Measurements from ENCODE around the gene CNGB1.

Gene CNGB1

GRCh38 chr16:57970319-57970718 lies 609 bp downstream of the CNGB1 start:
- DNase-seq, result no peak

GRCh38 chr16:57969451-57970123 lies 1.3 kb downstream of the CNGB1 start:
- no peak for DNase-seq

DNA sequence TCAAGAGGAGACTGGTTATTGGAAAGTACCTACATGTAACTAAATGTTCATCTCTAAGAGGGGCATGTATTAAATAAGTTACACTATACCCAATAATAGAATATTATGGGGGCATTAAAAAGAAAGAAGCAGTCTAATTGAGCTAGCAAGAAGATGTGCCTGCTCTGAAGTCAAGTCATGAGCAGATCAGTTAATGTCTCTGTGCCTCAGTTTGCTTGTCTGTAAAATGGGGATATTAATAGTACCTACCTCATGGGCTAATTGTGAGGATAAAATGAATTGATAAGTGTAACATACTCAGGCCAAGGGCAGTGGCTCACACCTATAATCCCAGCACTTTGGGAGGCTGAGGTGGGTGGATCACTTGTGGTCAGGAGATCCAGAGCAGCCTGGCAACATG lies 3.0 kb downstream of the CNGB1 start:
- DNase-seq, result no peak

DNA sequence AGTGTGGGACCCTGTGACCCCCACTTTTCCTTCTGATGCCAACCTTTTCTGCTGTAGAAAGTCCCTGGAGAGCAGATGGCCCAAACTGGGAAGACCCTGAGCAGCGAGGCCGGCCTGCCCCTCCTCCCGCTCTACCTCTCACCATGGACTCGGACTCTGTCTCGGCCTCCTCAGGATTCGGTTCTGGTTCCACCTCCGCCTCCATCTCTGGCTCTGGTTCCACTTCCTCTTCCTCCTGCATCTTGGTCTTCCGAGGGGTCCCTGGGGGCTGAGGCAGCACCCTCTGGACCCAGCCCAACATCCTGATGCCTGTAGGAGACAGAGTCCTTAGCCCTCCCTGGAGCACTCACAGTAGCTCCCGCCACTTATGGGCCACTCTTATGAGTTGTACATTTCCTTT lies 3.9 kb downstream of the CNGB1 start:
- no peak for DNase-seq

DNA sequence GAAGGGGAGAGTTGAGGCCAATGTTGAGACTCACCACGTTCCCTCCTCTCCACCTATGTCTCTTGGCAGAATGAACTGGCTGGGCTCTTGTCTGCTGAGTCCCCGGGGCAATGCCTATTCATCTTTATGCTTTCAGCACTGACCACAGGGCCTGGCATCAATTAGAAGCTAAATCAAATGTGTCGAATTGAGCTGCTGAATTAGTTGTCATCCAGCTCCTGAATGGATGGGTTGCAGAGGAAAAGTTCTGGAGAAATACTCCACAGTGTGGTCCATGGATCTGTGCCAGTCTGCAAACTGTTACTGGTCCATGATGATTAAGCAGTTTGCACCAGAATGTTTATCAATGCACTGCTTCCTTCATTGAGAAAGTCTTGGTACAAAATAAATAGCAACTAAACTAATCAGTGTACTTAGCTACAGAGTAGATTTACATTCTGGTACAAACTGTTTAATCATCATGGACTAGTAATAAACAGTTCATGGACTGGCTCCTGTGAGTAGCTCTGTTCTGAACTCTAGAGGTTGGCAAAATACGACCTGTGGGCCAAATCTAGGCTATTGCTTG lies 4.6 kb downstream of the CNGB1 start:
- DNase-seq, result no peak

GRCh38 chr16:57964157-57964700 lies 6.7 kb downstream of the CNGB1 start:
- no peak for DNase-seq

GRCh38 chr16:57962756-57963155 lies 8.2 kb downstream of the CNGB1 start:
- DNase-seq, result no peak

GRCh38 chr16:57962046-57962445 lies 8.9 kb downstream of the CNGB1 start:
- no peak for DNase-seq

DNA sequence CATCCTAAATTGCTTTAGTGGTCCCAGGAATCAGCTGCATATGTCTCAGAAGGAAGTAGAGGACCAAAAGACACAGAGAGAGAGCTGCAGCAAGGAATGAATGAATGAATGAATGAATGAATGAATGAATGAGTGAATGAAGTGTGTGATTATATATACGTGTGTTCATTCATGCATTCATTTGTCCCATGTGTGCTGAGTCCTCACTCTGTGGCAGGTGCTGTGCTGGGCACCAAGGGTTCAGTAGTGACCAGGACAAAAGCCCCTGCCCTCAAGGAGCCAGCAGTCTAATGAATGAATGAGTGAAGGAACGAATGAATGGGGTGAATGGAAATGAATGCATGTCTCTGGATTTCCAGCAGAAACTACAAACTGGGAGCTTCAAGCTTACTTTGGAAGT lies 9.4 kb downstream of the CNGB1 start:
- DNase-seq, result no peak

GRCh38 chr16:57960826-57961472 lies 10.0 kb downstream of the CNGB1 start:
- no peak for DNase-seq

DNA sequence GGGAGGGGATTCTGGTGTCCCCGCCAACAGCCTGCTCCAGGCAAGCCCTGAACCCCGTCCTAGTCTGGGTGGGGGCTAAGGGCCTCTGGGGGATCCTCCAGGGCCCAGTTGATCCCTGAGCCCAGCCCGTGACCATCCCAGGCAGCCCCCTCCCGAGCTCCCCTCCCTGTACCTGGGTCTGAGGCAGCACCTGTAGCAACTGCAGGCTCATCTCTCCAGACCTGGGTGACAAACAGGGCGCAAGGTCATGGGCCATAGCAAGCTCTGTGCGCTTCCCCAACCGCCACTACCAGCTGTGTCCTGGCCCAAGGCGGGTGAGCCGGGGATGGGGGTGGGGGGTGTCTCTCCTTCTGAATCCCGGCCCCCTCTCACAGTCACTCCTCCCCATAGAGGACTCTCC lies 10.6 kb downstream of the CNGB1 start:
- no peak for DNase-seq

DNA sequence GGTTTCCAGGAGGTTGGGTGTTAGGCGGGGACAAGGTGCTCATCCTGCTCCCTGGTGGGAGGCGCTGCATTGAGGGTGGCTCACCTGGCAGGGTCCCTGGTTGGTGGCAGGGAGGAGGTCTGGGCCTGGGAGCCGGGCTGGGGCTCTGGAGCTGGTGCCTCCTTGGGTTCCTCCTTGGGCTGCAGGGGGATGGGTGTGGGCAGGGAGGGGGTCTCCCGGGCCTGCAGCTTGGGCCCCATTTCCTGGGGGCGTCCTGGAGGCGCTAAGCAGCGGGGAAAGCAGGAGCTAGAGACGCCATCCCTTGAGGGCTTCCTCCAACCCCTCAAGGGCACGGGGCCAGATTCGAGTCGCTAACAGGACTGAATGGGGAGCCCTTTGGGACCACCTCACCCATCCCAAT lies 11.1 kb downstream of the CNGB1 start:
- DNase-seq, result no peak

GRCh38 chr16:57959121-57959520 lies 11.8 kb downstream of the CNGB1 start:
- DNase-seq, result no peak

- DNase-seq, result no peak
Observed at GRCh38 chr16:57958544-57958943, 12.4 kb downstream of the CNGB1 start.

GRCh38 chr16:57957673-57958392 lies 13.1 kb downstream of the CNGB1 start:
- no peak for DNase-seq

DNA sequence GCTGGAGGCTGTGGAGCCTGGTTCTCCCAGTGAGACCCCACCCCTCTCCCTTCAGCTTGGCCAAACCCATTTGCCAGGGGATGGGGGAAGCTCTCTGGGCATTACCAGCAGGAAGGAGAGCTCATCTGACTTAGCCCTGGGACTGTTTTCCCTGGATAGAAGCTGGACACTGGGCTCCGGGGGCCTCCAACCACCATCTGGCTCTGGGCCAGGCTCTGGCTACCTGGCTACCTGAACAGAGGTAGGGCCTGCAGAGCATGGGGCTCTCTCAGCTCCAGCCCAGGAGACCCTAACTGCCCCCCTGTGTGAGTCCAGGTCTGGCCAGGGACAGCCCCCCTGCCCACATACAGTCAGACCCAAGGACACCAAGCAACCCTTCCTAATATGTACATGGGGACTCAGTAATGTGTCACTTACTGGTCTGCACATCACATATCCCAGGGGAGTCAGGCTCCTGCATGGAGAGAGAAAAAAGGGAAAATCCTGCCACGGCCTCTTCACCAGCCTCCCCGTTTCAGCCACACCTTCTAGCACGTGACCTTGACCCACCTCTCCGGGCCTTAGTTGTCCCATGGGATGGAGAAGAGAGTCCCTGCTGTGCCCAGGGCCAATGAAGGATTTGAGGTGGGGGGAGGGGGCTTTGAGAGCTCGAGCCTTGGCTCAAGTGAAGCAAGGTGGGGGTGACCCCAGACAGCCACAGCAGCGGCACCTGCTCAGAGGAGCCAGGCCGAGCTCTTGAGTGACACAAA lies 13.8 kb downstream of the CNGB1 start:
- DNase-seq, result no peak

- no peak for DNase-seq
Observed at GRCh38 chr16:57956270-57956808, 14.6 kb downstream of the CNGB1 start.

- no peak for DNase-seq
Observed at GRCh38 chr16:57955572-57956188, 15.2 kb downstream of the CNGB1 start.

GRCh38 chr16:57953857-57954256 lies 17.1 kb downstream of the CNGB1 start:
- DNase-seq, result no peak

DNA sequence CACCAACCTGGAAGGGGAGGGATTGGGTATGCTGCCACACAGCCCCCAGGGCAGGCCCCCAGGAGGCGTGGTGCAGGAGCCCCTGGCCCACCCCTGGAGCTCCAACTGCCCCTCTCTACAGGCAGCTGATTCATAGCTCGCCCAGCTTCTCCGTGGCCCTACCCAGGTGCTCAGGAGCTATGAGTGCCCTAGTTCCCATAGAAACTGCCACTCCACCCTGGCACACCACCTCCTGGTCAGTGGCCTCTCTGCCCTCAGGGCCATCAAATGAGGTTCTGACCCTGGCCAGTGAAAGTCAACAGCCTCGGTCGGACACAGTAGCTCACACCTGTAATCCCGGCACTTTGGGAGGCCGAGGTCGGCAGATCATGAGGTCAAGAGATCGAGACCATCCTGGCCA lies 18.0 kb downstream of the CNGB1 start:
- DNase-seq, result no peak

GRCh38 chr16:57951204-57951960 lies 19.5 kb downstream of the CNGB1 start:
- DNase-seq, result no peak

Measured in SHP77 treated with DMSO at 0.1 percent for 48 hours (cell line).